Measurements from ENCODE around the gene RPL14.

RPL14 gene

DNA sequence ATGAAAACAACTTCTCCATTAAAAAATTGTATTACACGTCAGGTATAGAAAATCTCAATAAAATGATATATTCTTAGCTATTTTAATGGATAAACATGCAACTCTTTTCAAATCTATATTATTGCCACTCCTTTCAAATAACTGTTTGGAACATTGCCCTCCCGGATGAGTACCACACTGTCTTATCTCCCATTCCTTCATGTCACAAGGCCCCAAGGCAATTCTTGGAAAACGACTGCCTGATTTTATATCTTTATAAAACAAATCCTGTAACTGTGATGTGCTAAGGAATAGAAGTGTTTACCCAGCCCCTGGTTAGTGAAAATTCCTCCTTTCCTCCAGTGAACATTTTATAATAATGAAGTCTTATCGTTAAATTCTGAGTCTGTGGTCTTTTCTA, 13.6 kb downstream of the RPL14 start:
- H3K4me3 ChIP-seq (ENCODE audit: low read depth, low read length) = no peak overlapping the region
- TF ChIP-seq, protein P1, sequence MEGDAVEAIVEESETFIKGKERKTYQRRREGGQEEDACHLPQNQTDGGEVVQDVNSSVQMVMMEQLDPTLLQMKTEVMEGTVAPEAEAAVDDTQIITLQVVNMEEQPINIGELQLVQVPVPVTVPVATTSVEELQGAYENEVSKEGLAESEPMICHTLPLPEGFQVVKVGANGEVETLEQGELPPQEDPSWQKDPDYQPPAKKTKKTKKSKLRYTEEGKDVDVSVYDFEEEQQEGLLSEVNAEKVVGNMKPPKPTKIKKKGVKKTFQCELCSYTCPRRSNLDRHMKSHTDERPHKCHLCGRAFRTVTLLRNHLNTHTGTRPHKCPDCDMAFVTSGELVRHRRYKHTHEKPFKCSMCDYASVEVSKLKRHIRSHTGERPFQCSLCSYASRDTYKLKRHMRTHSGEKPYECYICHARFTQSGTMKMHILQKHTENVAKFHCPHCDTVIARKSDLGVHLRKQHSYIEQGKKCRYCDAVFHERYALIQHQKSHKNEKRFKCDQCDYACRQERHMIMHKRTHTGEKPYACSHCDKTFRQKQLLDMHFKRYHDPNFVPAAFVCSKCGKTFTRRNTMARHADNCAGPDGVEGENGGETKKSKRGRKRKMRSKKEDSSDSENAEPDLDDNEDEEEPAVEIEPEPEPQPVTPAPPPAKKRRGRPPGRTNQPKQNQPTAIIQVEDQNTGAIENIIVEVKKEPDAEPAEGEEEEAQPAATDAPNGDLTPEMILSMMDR (IDR thresholded peaks at IDR 0.05; ENCODE audit: borderline replicate concordance, insufficient read depth, low read depth, low read length) = no peak

DNA sequence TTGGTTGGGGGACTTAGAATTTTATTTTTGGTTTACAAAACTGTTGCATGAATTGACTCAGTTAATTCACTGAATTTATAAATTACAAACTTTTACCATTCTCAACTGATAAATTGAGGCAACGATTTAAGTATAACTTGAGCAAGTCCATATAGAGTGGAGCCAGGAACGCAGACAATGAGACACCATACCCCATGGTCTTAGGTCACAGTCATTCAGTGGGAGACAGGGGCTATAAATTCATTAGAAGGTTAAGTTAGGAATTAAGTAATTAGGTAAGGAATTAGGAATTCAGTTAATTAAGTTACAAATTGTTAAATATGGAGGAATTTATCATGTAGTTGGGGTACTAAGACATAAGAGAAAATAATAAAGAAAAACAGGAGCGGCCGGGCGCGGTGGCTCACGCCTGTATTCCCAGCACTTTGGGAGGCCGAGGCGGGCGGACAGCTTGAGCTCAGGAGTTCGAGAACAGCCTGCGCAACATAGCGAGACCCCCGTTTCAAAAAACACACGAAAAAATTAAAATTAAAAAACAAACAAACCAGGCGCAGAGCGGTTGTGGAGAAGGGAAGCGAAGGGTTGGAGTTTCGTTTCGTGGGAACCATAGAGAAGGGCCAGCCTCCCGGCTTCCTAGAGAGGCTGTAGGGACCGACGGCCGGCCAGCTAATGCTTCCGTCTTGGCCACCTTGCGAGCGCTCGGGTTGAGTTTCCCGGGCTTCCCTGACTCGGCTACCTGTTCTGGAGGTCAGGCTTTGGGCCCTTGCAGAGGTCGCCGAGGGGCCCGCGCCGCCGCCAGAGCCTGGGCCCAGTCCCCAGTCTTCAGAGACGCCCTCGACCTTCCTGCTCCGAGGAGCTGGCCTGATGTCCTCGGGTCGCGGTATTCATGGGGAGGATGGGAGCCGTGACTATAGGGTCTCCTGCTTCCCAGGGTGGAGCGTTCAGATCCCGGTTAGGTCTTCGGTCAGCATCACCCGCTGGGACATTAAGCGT, 19.6 kb downstream of the RPL14 start, which contains the start of gene ZNF619:
ZNF619 (plus strand) TSS at position 645 of the 993 bp plus-strand sequence. CDS start 858 bp downstream, outside the sequence.
- TF ChIP-seq, protein P1 (IDR thresholded peaks at IDR 0.05; ENCODE audit: borderline replicate concordance, insufficient read depth, low read depth, low read length) = no peak
- H3K4me3 ChIP-seq (ENCODE audit: low read depth, low read length) = peak within 1 kb of the TSS; percentile 60

DNA sequence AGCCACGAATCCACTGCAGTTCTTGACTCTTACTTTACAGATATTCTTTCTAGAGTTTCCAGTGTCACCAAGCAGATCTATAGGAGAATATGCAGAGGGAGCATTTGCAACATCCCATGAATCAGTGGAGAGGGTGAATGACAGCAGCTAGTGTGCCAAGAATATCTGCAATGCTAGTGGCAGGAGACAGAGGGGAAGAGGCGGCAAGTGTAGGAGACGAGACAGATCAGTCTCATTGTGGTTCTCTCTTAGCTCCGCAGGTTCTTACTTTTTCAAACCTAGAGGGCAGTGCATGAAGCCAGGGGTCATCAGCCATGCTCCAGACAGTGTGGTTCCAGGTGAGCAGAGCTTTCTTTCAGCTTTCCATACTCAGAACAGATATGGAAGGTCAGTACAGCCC, 20.5 kb downstream of the RPL14 start:
- H3K4me3 ChIP-seq (ENCODE audit: low read depth, low read length) = peak overlapping the region; percentile 60
- TF ChIP-seq, protein P1 (IDR thresholded peaks at IDR 0.05; ENCODE audit: borderline replicate concordance, insufficient read depth, low read depth, low read length) = no peak

DNA sequence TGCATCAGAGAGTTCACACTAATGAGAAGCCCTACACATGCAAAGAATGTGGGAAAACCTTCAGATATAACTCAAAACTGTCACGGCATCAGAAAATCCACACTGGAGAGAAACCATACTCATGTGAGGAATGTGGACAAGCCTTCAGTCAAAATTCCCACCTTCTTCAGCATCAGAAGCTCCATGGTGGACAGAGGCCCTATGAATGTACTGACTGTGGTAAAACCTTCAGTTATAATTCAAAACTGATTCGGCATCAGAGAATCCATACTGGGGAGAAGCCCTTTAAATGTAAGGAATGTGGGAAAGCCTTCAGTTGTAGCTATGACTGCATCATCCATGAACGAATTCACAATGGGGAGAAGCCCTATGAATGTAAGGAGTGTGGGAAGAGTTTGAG, 30.0 kb downstream of the RPL14 start:
- TF ChIP-seq, protein P1 (IDR thresholded peaks at IDR 0.05; ENCODE audit: borderline replicate concordance, insufficient read depth, low read depth, low read length) = no peak
- no peak overlapping the region for H3K4me3 ChIP-seq (ENCODE audit: low read depth, low read length)

DNA sequence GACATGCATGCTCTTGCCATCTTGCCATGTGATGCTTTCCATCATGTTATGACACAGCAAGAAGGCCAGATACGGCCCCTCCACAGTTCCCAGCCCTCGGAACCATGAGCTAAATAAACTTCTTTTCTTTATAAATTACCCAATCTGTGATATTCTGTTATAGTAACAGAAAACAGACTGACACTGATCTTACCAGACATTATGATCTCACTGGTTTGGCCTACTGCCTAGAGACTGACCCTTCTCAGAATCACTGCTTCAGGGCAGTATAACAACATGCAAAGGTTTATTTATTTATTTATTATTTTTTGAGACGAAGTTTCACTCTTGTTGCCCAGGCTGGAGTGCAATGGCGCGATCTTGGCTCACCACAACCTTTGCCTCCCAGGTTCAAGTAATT, 33.8 kb downstream of the RPL14 start:
- no peak overlapping the region for H3K4me3 ChIP-seq (ENCODE audit: low read depth, low read length)
- TF ChIP-seq, protein P1 (IDR thresholded peaks at IDR 0.05; ENCODE audit: borderline replicate concordance, insufficient read depth, low read depth, low read length) = no peak

DNA sequence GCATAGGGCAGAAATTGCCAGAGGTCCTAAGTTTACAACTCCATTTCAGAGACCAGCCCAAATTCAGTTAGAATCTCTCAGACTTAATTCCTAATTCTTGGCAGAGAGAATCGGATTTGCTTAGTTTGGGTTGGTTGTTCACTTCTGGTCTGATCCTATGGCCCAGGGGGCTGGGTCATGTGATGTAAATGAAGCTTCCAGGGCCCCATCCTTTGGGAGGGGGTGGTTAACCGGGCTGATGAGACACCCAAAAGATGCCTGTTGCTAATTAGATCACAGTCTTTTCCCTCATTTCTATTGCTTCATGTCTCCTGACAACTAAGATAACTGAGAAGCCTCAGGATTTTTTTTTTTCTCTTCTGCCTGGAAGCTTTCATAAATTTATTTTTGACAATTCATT, 37.6 kb downstream of the RPL14 start:
- no peak overlapping the region for H3K4me3 ChIP-seq (ENCODE audit: low read depth, low read length)
- TF ChIP-seq, protein P1 (IDR thresholded peaks at IDR 0.05; ENCODE audit: borderline replicate concordance, insufficient read depth, low read depth, low read length) = no peak

DNA sequence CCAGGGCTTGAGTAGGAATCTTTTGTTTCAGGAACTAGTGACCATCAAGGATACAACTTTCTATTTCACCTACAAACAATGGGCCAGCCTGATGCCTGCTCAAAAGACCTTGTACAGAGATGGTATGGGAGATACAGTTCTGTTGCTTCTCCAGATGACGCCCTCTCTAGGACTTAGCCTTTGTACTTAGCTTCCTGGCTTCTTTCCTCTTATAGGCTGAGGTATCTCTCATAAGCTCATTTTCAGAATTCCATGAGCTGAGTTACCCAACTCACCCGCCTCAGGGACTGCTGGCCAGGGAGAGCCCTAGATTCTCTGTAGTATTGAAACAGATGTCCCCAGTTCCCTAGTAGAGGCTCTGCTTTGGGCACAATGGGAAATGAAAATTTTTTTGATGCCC, 40.1 kb downstream of the RPL14 start:
- TF ChIP-seq, protein P1 (IDR thresholded peaks at IDR 0.05; ENCODE audit: borderline replicate concordance, insufficient read depth, low read depth, low read length) = no peak
- H3K4me3 ChIP-seq (ENCODE audit: low read depth, low read length) = no peak overlapping the region
